GM21786 (cell line): ENCODE data around the gene FRMD4A.

Experiments
- ATAC-seq: cut with Tn5 transposase; IDR thresholded peaks from one replicate; pipeline ENCODE4 v1.9.1; 2021; ENCODE audit not compliant: unreplicated experiment

The FRMD4A gene

GRCh38 chr10:14191871-14192270 lies 138.9 kb downstream of the FRMD4A start:
- ATAC-seq = no peak

- ATAC-seq = no peak
These were observed 139.3 kb downstream of the FRMD4A start for GRCh38 chr10:14191407-14191806.

GRCh38 chr10:14190702-14191101 lies 140.0 kb downstream of the FRMD4A start:
- ATAC-seq = no peak

- no peak for ATAC-seq
These were observed 144.5 kb downstream of the FRMD4A start for GRCh38 chr10:14186245-14186644.

DNA sequence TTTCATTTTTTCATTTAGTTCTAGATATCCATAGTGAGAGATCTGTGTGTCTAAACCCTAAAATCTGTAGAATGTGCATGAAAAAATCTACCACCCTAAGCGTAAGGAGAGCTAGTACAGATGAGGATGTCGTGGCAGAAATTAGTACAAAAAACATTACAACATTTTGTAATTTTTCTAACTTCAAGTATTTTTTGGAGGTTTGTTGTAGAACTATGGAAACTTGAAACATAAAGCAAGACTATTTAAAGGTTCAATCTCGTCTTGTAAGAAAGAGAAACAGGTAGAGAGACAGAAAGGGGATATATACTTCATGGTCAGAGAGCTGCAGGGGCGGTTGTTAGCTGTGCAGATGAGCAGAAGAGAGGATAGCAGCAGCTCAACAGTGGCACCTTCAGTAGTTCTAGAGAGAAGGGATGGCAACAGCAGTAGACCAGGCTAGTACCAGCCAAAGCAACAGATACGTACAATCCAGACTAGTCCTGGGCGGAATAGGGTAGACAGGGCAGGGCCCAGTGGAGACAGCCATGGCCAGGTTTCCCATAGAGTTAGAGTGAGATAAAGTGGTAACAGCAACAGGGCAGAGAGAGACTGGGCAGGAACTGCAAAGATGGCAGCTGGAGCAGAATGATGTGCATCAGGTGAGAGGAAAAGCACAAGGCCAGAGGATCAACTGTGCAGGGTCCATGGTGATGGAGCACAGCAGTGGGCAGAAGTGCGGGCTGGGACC lies 145.2 kb downstream of the FRMD4A start:
- peak; percentile 82 for ATAC-seq

- peak; percentile 56 for ATAC-seq
These were observed 145.8 kb downstream of the FRMD4A start for GRCh38 chr10:14184841-14185315.

- ATAC-seq = no peak
These were observed 147.9 kb downstream of the FRMD4A start for GRCh38 chr10:14182781-14183180.

- ATAC-seq = no peak
These were observed 149.2 kb downstream of the FRMD4A start for GRCh38 chr10:14181567-14181936.

GRCh38 chr10:14180911-14181566 lies 149.7 kb downstream of the FRMD4A start:
- ATAC-seq = no peak

- ATAC-seq = no peak
These were observed 151.5 kb downstream of the FRMD4A start for GRCh38 chr10:14179251-14179650.

- ATAC-seq = no peak
These were observed 156.8 kb downstream of the FRMD4A start for GRCh38 chr10:14173706-14174594.

GRCh38 chr10:14173391-14173705 lies 157.4 kb downstream of the FRMD4A start:
- ATAC-seq = no peak

- ATAC-seq = no peak
These were observed 158.3 kb downstream of the FRMD4A start for GRCh38 chr10:14172336-14172950.

DNA sequence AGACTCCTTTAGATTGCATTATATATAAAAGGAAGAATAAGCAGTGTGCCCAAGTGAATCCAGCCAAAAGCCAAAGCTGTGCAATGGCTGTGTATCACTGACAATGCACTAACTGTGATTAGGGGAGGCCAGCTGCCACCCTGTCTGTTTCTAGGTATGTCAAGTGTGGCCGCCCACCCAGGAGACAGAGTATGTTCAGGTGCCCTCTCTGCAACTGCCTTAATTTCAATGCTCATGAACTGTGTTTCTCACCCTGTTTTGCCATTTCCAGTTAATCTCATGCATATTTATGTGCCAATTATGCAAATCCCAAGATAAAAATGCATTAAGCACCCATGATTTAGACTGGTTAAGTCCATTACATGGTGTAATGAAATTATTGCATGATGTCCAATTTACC lies 159.4 kb downstream of the FRMD4A start:
- ATAC-seq = no peak

DNA sequence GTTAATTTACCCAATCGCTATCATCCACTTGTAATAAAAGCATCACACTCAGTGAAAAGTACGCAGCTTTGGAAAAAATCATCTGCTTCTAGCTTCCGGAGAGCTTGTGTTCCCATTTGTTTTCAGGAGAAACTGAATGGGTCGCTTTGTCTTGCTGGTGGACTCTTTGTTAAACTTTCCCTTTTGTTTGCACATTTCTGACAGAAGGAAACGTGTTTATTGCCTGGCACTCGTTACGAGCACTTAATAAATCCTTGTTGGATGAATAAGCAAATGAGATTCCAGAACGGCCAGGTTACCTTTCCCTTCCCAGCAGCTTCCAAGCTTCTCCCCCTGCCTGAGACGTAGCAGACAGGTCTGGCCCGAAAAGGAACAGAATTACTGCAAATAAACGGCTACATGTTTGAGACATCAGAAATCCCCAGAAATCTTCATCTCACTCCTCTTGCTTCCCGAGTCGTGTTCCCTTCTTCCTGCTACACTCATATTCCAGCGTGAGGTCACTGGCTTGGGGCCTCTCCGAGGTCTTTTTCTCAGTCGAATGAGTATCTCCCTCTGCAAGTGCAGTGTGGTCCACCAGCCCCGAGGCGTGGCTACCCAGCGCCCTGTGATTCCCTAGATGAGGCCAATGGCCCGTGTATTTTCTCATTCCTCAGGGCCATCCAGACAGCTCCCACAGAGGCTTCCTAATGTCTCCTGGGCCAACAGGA lies 167.2 kb downstream of the FRMD4A start:
- ATAC-seq = no peak

DNA sequence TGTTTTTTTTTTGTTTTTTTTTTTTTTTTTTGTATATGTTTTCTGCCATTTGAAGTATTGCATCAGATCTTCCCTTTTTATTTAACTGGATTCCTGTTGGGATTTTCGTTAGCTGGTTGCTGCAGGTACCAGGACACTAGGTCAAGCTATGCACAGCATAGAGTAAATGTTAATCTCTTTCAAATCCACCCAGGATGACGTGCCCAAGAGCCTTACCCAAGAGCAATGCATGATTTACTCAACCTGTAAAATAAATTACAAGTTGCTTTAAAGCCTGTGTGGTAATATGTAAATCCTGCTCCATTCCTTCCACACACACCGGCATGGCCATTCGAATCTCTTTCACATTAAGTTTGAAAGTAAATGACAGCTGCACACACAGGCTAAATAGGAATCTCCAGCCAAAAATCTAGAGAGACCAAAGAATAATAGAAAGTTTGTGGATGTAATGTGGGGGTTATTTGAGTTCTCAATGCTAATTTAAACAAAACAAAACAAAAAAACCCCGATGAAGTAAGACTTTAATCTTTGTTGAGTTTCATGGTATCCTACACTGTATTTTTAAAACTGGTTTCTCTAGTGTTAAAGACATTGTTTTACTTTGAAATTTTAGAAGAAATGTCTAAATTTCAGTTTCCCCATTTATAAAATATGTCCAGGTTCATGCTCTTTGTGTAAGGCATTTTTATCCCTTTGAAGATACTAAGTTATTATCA lies 167.9 kb downstream of the FRMD4A start:
- ATAC-seq = no peak

DNA sequence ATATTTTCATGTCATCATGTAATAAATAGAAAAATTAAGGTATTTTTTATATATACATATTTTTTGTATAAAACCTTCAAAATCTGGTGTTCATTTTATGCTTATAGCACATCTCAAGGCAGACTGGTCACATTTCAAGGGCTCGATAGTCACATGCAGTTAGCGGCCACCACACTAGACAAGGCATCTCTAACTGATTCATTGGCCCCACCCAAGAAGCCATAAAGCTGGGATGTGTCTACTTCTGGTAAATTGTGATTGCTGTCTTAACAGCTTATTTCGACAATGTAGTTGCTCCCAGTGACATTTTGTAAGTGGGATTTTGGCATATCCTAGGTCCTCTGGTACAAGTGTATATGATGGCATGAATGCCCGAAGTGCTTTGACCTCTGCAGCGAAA lies 168.7 kb downstream of the FRMD4A start:
- no peak for ATAC-seq

- no peak for ATAC-seq
These were observed 170.4 kb downstream of the FRMD4A start for GRCh38 chr10:14160299-14160698.

GRCh38 chr10:14158575-14158974 lies 172.1 kb downstream of the FRMD4A start:
- ATAC-seq = no peak

GRCh38 chr10:14156104-14156503 lies 174.6 kb downstream of the FRMD4A start:
- ATAC-seq = no peak
